H7 (cell line): ENCODE data around the gene ABCC3. TPM values are rescaled to one million over a fixed set of nuclear protein-coding genes. Genes with fewer than 3 reads are reported as not detected.

Source experiments
- DNase-seq: peaks from one replicate; pipeline ENCODE4 v3.0.0; 2012
- H3K27me3 ChIP-seq: 2 replicates; pipeline ENCODE4 v1.6.0; 2011; ENCODE audit warnings: mild to moderate bottlenecking, low read length; ENCODE audit not compliant: control insufficient read depth, insufficient read depth
- H3K36me3 ChIP-seq: replicated peaks from 2 replicates; pipeline ENCODE4 v1.5.1; 2011; ENCODE audit warnings: low read length; ENCODE audit not compliant: control insufficient read depth, insufficient read depth
- H3K4me3 ChIP-seq: 2 replicates; pipeline ENCODE4 v1.5.1; 2011; ENCODE audit warnings: low read depth, mild to moderate bottlenecking, control low read depth, low read length, moderate library complexity; ENCODE audit not compliant: insufficient read depth
- total RNA-seq: library from RNA; depleted of rRNA; stranded (reverse); fragments of >200 nt; shearing (Covaris generic); gene quantifications from 2 replicates; pipeline ENCODE4 v1.2.3, GENCODE V29; 2014

The ABCC3 gene
- total RNA-seq, 1 experiment from 2014 or later = 0.48 TPM

DNA sequence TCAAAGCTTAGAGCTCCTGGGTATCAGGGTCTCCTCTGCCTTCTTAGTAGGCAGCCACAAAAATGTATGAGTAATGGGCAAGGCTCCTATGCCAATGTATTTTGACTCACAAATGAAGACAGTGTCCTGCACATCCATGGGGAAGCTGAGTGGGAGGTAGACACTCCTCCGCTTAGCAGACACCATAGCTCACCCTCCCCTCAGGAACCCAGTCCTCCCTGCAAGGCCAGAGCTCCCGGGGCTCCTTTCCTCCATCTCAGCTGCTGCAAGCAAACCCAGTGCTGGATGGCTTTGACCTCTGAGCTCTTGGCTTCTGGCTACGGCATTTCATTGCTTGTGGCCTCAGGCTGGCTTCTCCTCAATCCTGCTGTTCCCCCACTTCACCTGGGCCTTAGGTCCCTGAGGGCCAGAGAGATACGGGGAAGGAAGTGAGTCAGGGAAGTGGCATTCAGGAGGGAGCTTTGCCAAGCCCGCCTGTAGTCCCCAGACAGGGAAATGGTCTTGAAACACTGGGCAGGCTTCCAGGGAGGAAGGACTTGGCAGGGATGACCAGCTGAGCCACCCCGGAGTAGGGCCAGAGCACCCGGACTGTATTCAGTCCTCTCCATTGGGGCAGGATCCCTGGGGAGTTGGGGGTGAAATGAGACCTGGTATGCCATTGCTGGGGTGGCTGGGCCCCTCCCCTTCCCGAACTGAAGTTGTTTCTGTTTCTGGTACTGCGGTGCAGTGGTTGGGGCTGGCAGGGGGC, 4.5 kb downstream of the ABCC3 start:
- no peaks in the 10 kb centered on the region for H3K36me3 ChIP-seq
- no peak overlapping the region for H3K4me3 ChIP-seq
- peaks cover 30% of the 10 kb centered on the region for H3K27me3 ChIP-seq
- DNase-seq = no peak

GRCh38 chr17:50640686-50641351, 6.1 kb downstream of the ABCC3 start:
- no peak for DNase-seq
- H3K4me3 ChIP-seq = no peak overlapping the region
- no peaks in the 10 kb centered on the region for H3K36me3 ChIP-seq
- H3K27me3 ChIP-seq = peaks cover 13% of the 10 kb centered on the region

- DNase-seq = no peak
- Histone ChIP-seq H3K4me3 (no peak overlapping the region), H3K36me3 (no peaks in the 10 kb centered on the region), H3K27me3 (peaks cover 8% of the 10 kb centered on the region)
These were observed 6.7 kb downstream of the ABCC3 start for GRCh38 chr17:50641357-50641756.

DNA sequence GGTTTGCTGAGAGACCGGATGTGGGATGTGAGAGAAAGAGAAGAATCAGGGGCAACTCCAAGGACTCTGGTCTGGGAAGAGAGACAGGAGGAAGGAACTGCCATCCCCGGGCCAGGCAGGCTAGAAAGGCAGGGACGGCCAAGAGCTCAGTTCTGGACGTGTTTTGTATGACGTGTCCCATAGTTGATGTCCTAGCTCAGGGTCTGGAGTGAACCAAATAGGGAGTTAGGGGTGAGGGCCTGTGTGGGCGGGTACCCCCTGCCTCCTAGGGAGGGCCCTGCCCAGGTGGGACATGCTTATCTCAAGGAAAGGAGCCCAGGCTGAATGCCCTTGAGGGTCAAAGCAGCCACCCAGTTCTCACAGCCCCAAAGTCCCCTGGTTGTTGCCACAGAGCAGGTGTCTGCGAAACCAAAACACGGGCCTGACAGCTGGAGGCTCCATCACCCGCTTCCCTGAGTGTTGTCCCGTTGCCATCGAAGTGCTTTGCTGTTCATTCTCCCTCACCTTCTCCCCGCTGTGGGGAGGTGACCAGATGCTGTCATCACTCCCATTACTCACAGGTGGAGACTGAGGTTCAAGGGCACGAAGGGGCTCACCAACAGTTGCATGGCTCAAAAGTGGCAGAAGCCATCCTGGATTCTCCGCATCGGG, 7.5 kb downstream of the ABCC3 start:
- no peak for DNase-seq
- no peak overlapping the region for H3K4me3 ChIP-seq
- no peaks in the 10 kb centered on the region for H3K27me3 ChIP-seq
- no peaks in the 10 kb centered on the region for H3K36me3 ChIP-seq

DNA sequence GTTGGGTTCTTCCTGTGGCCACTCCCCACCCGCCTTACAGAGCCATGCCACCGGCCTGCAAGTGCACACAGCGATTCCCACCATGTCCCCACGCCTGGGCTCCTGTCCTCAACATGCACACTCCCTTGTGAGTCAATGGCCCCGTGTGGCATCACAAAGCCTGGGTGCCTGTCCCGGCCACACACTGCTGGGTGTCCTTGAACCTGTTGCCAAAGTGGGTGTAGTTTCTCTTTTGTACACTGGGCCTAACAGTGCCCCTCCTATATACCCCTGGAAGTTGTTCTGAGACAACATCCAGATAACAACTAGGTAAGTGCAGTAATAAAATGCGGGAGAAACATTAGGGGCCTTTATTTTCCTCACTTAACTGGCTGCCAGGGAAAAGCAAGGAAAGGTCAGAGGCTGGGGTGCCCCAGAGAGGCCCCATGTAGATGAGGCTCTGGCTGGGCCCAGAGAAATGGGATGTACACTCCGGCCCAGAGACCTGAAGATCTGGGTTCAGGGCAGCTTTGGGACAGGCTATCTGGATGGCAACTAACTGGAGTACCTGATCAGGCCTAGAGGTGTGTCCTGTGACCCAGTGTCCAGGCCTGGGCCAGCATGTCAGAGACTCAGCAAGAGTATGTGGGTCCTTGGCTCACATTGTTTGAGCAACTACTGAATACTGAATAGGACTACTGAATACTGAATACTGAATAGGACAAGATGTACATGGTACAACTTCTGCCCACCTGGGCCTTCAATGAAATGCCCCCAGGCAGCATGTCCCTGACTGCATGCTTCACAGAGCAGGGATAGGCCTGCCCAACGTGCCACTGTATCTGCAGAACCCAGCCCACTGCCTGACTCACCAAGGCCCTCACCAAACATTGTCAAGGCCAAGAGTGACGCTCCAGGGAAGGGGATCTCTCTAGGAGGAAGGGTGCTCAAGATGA, 8.3 kb downstream of the ABCC3 start:
- no peak overlapping the region for H3K4me3 ChIP-seq
- H3K36me3 ChIP-seq = no peaks in the 10 kb centered on the region
- DNase-seq = no peak
- H3K27me3 ChIP-seq = no peaks in the 10 kb centered on the region

DNA sequence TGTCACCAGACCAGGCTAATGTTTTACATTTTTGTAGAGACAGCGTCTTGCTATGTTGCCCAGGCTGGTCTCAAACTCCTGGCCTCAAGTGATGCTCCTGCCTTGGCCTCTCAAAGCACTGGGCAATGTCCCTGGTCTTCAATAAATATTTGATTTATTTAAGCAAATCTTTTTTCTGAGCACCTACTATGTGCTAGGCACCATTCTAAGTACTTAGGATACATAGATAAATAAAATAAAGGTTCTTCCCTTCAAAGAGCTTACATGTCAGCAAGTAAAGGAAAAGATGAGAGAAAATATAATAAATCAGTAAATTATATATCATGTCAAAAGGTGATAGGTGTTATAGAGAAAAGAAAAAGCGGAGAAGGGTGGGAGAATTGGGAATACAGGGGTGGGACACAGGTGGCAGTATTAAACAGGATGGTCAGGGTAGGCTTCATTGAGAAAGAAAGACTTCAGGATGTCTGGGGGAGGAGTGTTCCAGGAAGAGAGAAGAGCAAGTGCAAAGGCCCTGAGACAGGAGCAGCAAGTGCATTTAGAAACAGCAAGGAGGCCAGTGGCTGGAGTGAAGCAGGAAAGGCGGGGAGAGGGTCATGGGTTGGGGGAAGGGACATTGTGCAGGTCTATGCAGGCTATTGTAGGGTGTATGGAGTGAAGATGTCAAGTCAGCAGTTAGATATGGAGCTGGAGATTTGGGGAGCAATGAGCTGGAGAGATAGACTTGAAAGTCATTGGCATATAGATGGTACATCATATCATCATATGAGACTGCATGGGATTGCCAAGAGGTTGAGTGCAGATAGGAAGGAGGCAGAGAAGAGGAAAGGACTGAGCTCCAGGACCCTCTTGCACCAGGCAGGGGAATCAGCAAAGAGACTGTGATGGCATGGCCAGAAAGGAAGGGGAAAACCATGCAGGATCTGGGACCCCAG, 11.3 kb downstream of the ABCC3 start:
- H3K4me3 ChIP-seq = no peak overlapping the region
- H3K27me3 ChIP-seq = no peaks in the 10 kb centered on the region
- no peaks in the 10 kb centered on the region for H3K36me3 ChIP-seq
- no peak for DNase-seq

DNA sequence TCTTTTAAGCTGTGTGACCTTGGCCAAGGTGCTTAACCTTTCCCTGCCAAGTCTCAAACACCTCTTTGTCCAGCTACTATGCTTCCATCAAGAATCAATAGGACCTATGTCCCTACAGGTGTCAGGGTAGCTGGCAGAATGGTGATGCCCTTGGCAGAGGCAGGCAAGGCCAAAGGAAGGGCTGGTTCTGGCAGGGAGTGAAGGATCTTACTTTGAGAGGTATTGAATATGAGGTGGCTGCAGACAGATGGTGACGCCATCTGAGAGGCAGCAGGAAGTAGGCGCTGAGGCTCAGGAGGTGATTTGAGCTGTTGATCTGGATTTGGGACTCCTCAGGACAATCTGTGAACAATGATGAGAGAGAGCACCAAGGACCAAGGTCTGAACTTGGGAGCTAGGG, 12.5 kb downstream of the ABCC3 start:
- Histone ChIP-seq H3K4me3 (no peak overlapping the region), H3K27me3 (no peaks in the 10 kb centered on the region), H3K36me3 (no peaks in the 10 kb centered on the region)
- no peak for DNase-seq

- Histone ChIP-seq H3K4me3 (no peak overlapping the region), H3K36me3 (no peaks in the 10 kb centered on the region), H3K27me3 (no peaks in the 10 kb centered on the region)
- DNase-seq = no peak
These were observed 14.6 kb downstream of the ABCC3 start for GRCh38 chr17:50649042-50649908.

DNA sequence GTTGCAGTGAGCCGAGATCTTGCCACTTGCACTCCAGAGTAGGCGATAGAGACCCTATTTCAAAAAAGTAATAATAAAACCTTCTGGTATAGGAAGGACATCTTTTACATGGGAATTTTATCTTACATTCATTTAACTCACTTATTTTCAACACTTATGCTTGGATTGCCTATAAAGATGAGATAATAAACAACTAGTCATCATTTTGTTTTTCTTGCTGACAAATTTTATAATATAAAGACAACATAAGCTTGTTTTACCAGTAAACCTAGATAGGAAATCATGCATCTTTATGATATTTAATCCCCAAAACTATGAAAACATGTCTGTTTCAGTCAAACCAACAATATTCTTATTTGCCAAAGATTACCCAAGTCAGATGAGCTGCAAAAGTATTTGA, 17.0 kb downstream of the ABCC3 start:
- no peak for DNase-seq
- no peaks in the 10 kb centered on the region for H3K27me3 ChIP-seq
- H3K36me3 ChIP-seq = no peaks in the 10 kb centered on the region
- H3K4me3 ChIP-seq = no peak overlapping the region

- H3K4me3 ChIP-seq = no peak overlapping the region
- H3K27me3 ChIP-seq = no peaks in the 10 kb centered on the region
- DNase-seq = no peak
- H3K36me3 ChIP-seq = no peaks in the 10 kb centered on the region
These were observed 19.1 kb downstream of the ABCC3 start for GRCh38 chr17:50653738-50654137.

DNA sequence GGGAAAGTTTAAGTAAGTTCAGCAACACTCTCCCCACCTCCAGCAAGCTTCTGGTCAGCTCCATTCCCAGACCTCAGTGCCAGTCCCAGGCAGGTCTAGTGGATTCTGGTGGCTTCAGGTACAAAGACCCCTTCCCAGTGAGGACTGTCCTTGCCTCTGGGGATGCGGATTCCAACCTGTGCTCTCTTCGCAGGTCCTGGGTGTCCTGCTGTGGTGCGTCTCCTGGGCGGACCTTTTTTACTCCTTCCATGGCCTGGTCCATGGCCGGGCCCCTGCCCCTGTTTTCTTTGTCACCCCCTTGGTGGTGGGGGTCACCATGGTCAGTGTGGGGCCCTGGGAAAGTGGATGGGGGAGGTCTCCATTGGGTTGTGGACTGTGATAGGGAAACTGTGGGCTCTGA, 21.8 kb downstream of the ABCC3 start:
- Histone ChIP-seq H3K36me3 (no peaks in the 10 kb centered on the region), H3K27me3 (no peaks in the 10 kb centered on the region), H3K4me3 (no peak overlapping the region)
- no peak for DNase-seq

DNA sequence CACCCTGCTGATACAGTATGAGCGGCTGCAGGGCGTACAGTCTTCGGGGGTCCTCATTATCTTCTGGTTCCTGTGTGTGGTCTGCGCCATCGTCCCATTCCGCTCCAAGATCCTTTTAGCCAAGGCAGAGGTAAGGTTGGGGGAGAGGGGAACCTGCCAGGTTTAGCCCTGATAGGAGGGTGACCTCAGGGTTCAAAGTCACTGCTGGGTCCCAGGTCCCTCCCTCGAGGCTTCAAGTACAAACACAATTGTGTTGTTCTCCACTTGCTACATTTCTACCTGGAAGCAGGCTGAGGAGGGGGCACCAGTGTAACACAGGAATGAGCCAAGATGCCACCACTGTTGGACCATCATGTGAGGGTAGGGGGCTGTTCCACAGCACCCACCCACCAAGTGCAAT, 22.4 kb downstream of the ABCC3 start:
- Histone ChIP-seq H3K27me3 (no peaks in the 10 kb centered on the region), H3K4me3 (no peak overlapping the region), H3K36me3 (no peaks in the 10 kb centered on the region)
- no peak for DNase-seq

- H3K27me3 ChIP-seq = no peaks in the 10 kb centered on the region
- H3K36me3 ChIP-seq = no peaks in the 10 kb centered on the region
- no peak overlapping the region for H3K4me3 ChIP-seq
- no peak for DNase-seq
These were observed 22.9 kb downstream of the ABCC3 start for GRCh38 chr17:50657627-50658026.
